OCI-M1 (cell line): ENCODE results near the gene RAB40A.
"Not testable (repeated sequence)": the region's sequence is repeated elsewhere in the genome, so short reads cannot be mapped to it uniquely, and the experiment has no call there.

Source experiments
- DNase-seq: peaks from one replicate; lab custom pipeline; 2025; lab: John Stamatoyannopoulos, UW

RAB40A gene

DNA sequence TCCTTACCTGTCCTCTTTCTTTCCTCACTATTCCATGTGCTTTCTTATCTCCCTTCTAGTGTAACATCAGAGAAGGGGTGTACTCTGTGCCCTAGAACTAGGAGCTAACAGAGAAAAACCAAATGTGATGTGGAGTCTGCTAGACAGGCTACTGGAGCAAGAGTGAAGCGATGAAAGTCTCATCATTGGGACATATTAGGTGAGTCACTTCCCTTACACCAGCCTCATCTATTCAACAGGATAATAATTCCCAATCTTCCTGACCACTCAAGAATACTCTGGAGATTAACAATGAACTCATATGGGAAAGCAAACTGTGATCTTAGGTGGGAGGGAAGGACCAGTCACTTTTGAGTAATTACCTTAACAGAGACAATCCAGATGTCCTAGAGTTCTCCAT, 58.1 kb downstream of the RAB40A start:
- no peak for DNase-seq

DNA sequence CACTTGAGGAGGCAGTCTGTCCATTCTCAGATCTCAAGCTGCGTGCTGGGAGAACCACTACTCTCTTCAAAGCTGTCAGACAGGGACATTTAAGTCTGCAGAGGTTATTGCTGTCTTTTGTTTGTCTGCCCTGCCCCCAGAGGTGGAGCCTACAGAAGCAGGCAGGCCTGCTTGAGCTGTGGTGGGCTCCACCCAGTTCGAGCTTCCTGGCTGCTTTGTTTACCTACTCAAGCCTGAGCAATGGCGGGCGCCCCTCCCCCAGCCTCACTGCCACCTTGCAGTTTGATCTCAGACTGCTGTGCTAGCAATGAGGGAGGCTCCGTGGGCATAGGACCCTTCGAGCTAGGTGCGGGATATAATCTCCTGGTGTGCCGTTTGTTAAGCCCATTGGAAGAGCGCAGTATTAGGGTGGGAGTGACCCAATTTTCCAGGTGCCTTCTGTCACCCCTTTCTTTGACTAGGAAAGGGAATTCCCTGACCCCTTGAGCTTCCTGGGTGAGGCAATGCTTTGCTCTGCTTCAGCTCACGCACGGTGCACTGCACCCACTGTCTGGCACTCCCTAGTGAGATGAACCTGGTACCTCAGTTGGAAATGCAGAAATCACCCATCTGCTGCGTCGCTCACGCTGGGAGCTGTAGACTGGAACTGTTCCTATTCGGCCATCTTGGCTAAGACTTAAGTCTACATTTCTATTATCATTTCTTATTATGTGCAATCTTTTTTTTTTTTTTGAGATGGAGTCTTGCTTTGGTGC, 59.1 kb downstream of the RAB40A start:
- not testable (repeated sequence) for DNase-seq

DNA sequence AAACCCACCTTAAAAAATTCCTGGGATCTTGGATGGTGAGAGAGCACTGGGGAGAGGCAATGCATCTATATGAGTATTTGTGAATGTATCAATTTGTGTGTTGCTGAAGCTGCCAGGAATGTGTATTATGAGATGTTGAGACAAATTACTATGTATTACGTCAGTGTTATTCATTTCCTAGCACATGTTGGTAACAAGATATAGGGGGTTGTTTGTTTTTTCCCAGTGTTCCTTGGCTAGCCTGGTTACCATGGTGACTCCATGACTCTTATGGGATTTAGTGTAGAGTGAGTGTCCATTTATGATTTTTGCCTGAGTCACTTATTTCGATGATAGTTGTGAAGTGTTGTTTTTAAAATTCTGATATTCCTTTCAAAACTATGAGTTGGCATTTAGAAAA, 65.6 kb downstream of the RAB40A start:
- no peak for DNase-seq
